ENCODE data around the gene ENAH. TPM values are rescaled to one million over a fixed set of nuclear protein-coding genes. Genes with fewer than 3 reads are reported as not detected.

ENAH gene
- polyA plus RNA-seq, 1 of the 3 experiments (the other 2 are of a cell fraction) = 48.9 TPM

GRCh38 chr1:225613006-225613405 is 39.9 kb downstream of the ENAH start:
- no peak overlapping the region for H3K4me2 ChIP-seq
- 82% methylated on average over 3 of the region's 3 CpGs for WGBS (ENCODE audit: low lambda C conversion rate)
- H3K4me1 ChIP-seq (ENCODE audit: control insufficient read depth in 1 of 2, insufficient read depth in 2 of 2, low read depth in 1 of 2, low read length in 1 of 2) = peaks cover 11 to 14% of the 10 kb centered on the region in 2 experiments
- H3K27me3 ChIP-seq (ENCODE audit: insufficient read depth) = no peaks in the 10 kb centered on the region
- peaks cover 0 to 8% of the 10 kb centered on the region in 2 experiments for H3K36me3 ChIP-seq (replicated peaks in 1 of 2; ENCODE audit: control insufficient read depth in 1 of 2, insufficient read depth in 2 of 2, low read length in 1 of 2)
- H3K27ac ChIP-seq (ENCODE audit: low read depth in 2 of 2, low read length in 1 of 2) = peak overlapping the region in 1 of 2 experiments; percentile 34; a peak in 2 of 4 replicates
- ChIA-PET POLR2A (no interaction called here), CTCF (interaction anchor here (1.0 to 2.3 kb wide), 2 partner anchors 14 to 159 kb away, joined by 4 to 8 read pairs; no protein-coding TSS in a partner anchor)
- H3K4me3 ChIP-seq (ENCODE audit: low read depth in 2 of 2, low read length in 1 of 2) = no peak overlapping the region
- H3K9me3 ChIP-seq = no peaks in the 10 kb centered on the region
- H3K9me2 ChIP-seq = no peaks in the 10 kb centered on the region
- no peak overlapping the region for H2AFZ ChIP-seq (ENCODE audit: low read depth)
- TF ChIP-seq NFIC (IDR thresholded peaks at IDR 0.05; ENCODE audit: borderline replicate concordance) = no peak
- TF ChIP-seq RFX5 (IDR thresholded peaks at IDR 0.05; ENCODE audit: low read length) = no peak
- H3F3A ChIP-seq (replicated peaks; ENCODE audit: insufficient read depth) = peaks cover 48% of the 10 kb centered on the region
- H4K20me1 ChIP-seq (ENCODE audit: insufficient read depth) = peaks cover 82% of the 10 kb centered on the region
- no peak overlapping the region for H3K9ac ChIP-seq
- peaks cover 100% of the 10 kb centered on the region for H3K79me2 ChIP-seq (ENCODE audit: insufficient read depth)
- no peak for DNase-seq

- ChIA-PET CTCF (interaction anchor here (1.0 to 2.3 kb wide), 2 partner anchors 14 to 160 kb away, joined by 4 to 8 read pairs; no protein-coding TSS in a partner anchor), POLR2A (no interaction called here)
- Histone ChIP-seq H3F3A (replicated peaks; ENCODE audit: insufficient read depth) (peaks cover 53% of the 10 kb centered on the region), H3K27ac (ENCODE audit: low read depth in 2 of 2, low read length in 1 of 2) (peak overlapping the region in 1 of 2 experiments; percentile 34; a peak in 1 of 4 replicates), H3K9me2 (no peaks in the 10 kb centered on the region), H3K4me1 (ENCODE audit: control insufficient read depth in 1 of 2, insufficient read depth in 2 of 2, low read depth in 1 of 2, low read length in 1 of 2) (peaks cover 14 to 15% of the 10 kb centered on the region in 2 experiments; a peak in 3 of 4 replicates), H4K20me1 (ENCODE audit: insufficient read depth) (peaks cover 82% of the 10 kb centered on the region), H3K4me3 (ENCODE audit: low read depth in 2 of 2, low read length in 1 of 2) (no peak overlapping the region), H3K4me2 (no peak overlapping the region), H3K27me3 (ENCODE audit: insufficient read depth) (no peaks in the 10 kb centered on the region), H3K79me2 (ENCODE audit: insufficient read depth) (peaks cover 100% of the 10 kb centered on the region), H3K9ac (no peak overlapping the region), H2AFZ (ENCODE audit: low read depth) (no peak overlapping the region), H3K9me3 (no peaks in the 10 kb centered on the region), H3K36me3 (replicated peaks in 1 of 2; ENCODE audit: control insufficient read depth in 1 of 2, insufficient read depth in 2 of 2, low read length in 1 of 2) (peaks cover 0 to 8% of the 10 kb centered on the region in 2 experiments)
- TF ChIP-seq FOSL2 (IDR thresholded peaks at IDR 0.05; ENCODE audit: borderline replicate concordance, low read depth) (no peak), USF1 (IDR thresholded peaks at IDR 0.05; ENCODE audit: borderline replicate concordance, low read depth) (no peak)
- DNase-seq = no peak
Measured at GRCh38 chr1:225612287-225612686, 40.6 kb downstream of the ENAH start.

GRCh38 chr1:225611537-225612223 is 41.2 kb downstream of the ENAH start:
- no peak overlapping the region for H3K4me3 ChIP-seq (ENCODE audit: low read depth in 2 of 2, low read length in 1 of 2)
- no peak overlapping the region for H2AFZ ChIP-seq (ENCODE audit: low read depth)
- H3K4me2 ChIP-seq = no peak overlapping the region
- no peaks in the 10 kb centered on the region for H3K27me3 ChIP-seq (ENCODE audit: insufficient read depth)
- H3K79me2 ChIP-seq (ENCODE audit: insufficient read depth) = peaks cover 100% of the 10 kb centered on the region
- no peaks in the 10 kb centered on the region for H3K9me3 ChIP-seq
- H3K9me2 ChIP-seq = no peaks in the 10 kb centered on the region
- ChIA-PET POLR2A (no interaction called here), CTCF (interaction anchor here (2.3 kb wide), 1 partner anchor 15 kb away, joined by 8 read pairs; no protein-coding TSS in a partner anchor)
- WGBS (ENCODE audit: low lambda C conversion rate) = 96% methylated on average over 7 of the region's 7 CpGs
- H3K36me3 ChIP-seq (replicated peaks in 1 of 2; ENCODE audit: control insufficient read depth in 1 of 2, insufficient read depth in 2 of 2, low read length in 1 of 2) = peaks cover 0 to 8% of the 10 kb centered on the region in 2 experiments
- DNase-seq = no peak
- H3K4me1 ChIP-seq (ENCODE audit: control insufficient read depth in 1 of 2, insufficient read depth in 2 of 2, low read depth in 1 of 2, low read length in 1 of 2) = peaks cover 14 to 15% of the 10 kb centered on the region in 2 experiments; a peak in 3 of 4 replicates
- H4K20me1 ChIP-seq (ENCODE audit: insufficient read depth) = peaks cover 81% of the 10 kb centered on the region
- H3F3A ChIP-seq (replicated peaks; ENCODE audit: insufficient read depth) = peaks cover 53% of the 10 kb centered on the region
- H3K9ac ChIP-seq = no peak overlapping the region
- peak overlapping the region in 1 of 2 experiments; percentile 34; a peak in 1 of 4 replicates for H3K27ac ChIP-seq (ENCODE audit: low read depth in 2 of 2, low read length in 1 of 2)
- no peak for TF ChIP-seq RXRA (IDR thresholded peaks at IDR 0.05; ENCODE audit: borderline replicate concordance, low read depth)
- TF ChIP-seq GATA2 (CRISPR knock-in tag; IDR thresholded peaks at IDR 0.05) = no peak
- TF ChIP-seq SIN3A (IDR thresholded peaks at IDR 0.05; ENCODE audit: borderline replicate concordance, low read depth, low read length) = no peak
- no peak for TF ChIP-seq TAF1 (IDR thresholded peaks at IDR 0.05; ENCODE audit: borderline replicate concordance, low read depth, low read length)
- TF ChIP-seq USF2 (IDR thresholded peaks at IDR 0.05; ENCODE audit: borderline replicate concordance, low read depth, low read length) = no peak
- TF ChIP-seq SMC3 (IDR thresholded peaks at IDR 0.05; ENCODE audit: low read depth, low read length) = no peak
- TF ChIP-seq TEAD4 (IDR thresholded peaks at IDR 0.05; ENCODE audit: borderline replicate concordance, insufficient read depth) = no peak
- TF ChIP-seq EZH2phosphoT487 (IDR thresholded peaks at IDR 0.05; ENCODE audit: borderline replicate concordance, low read depth) = no peak
- no peak for TF ChIP-seq FOXJ3 (CRISPR knock-in tag; IDR thresholded peaks at IDR 0.05)
- TF ChIP-seq EP300 (IDR thresholded peaks at IDR 0.05; ENCODE audit: borderline replicate concordance in 1 of 2, low read depth in 1 of 2, low read length in 1 of 2) = no peak
- no peak for TF ChIP-seq USF1 (IDR thresholded peaks at IDR 0.05; ENCODE audit: borderline replicate concordance, low read depth)
- TF ChIP-seq RAD21 (IDR thresholded peaks at IDR 0.05; ENCODE audit: low read length) = no peak
